HUDEP-2 (cell line): ENCODE measurements around the gene UBE2C.
A peak's percentile ranks its signal among the peaks of the same experiment; 100 is the strongest.
"Not testable (repeated sequence)": the region's sequence is repeated elsewhere in the genome, so short reads cannot be mapped to it uniquely, and the experiment has no call there.

ENCODE experiments used
- DNase-seq, 76 experiments: peaks; one replicate each; lab custom pipeline; 2025; ENCODE audit not compliant: unreplicated experiment in 76 of 76; lab: John Stamatoyannopoulos, UW

Gene UBE2C

GRCh38 chr20:45829673-45830106, 17.2 kb downstream of the UBE2C start:
- not testable (repeated sequence) for DNase-seq

GRCh38 chr20:45832619-45833018, 20.2 kb downstream of the UBE2C start:
- no peak for DNase-seq

- DNase-seq: no peak
Observed at GRCh38 chr20:45833030-45833882, 20.8 kb downstream of the UBE2C start, which contains the start of gene SNX21. Gene SNX21, plus strand, starts transcription at chr20:45833799. Its CDS starts 121 bp downstream, at chr20:45833920.

- DNase-seq: no peak
Observed at GRCh38 chr20:45833883-45834796, 21.7 kb downstream of the UBE2C start.

- no peak for DNase-seq
Observed at GRCh38 chr20:45834797-45835161, 22.3 kb downstream of the UBE2C start.

- DNase-seq: peak in 1 of 76 experiments; percentile 15
Observed at GRCh38 chr20:45835329-45835765, 22.9 kb downstream of the UBE2C start.

- peak in 70 of 76 experiments; percentile 8 to 81 (median 48) for DNase-seq
Observed at GRCh38 chr20:45835825-45836224, 23.4 kb downstream of the UBE2C start.

- DNase-seq: peak in 52 of 76 experiments; percentile 10 to 79 (median 42)
Observed at GRCh38 chr20:45836841-45837240, 24.4 kb downstream of the UBE2C start.

- no peak for DNase-seq
Observed at GRCh38 chr20:45840700-45841198, 28.3 kb downstream of the UBE2C start.

GRCh38 chr20:45841407-45842129, 29.1 kb downstream of the UBE2C start:
- no peak for DNase-seq

- no peak for DNase-seq
Observed at GRCh38 chr20:45842169-45842812, 29.8 kb downstream of the UBE2C start.

GRCh38 chr20:45843506-45843905, 31.1 kb downstream of the UBE2C start:
- no peak for DNase-seq

- DNase-seq: no peak
Observed at GRCh38 chr20:45845452-45845851, 33.0 kb downstream of the UBE2C start.

- DNase-seq: no peak
Observed at GRCh38 chr20:45848421-45848820, 36.0 kb downstream of the UBE2C start.

- no peak for DNase-seq
Observed at GRCh38 chr20:45848969-45849582, 36.6 kb downstream of the UBE2C start.

- DNase-seq: no peak
Observed at GRCh38 chr20:45850238-45850637, 37.8 kb downstream of the UBE2C start.

- peak in 69 of 76 experiments; percentile 7 to 78 (median 49) for DNase-seq
Observed at GRCh38 chr20:45850926-45851325, 38.5 kb downstream of the UBE2C start.

- no peak for DNase-seq
Observed at GRCh38 chr20:45851501-45851900, 39.1 kb downstream of the UBE2C start.

- DNase-seq: peak in 18 of 76 experiments; percentile 7 to 42 (median 26)
Observed at GRCh38 chr20:45852326-45852725, 39.9 kb downstream of the UBE2C start.
